ENCODE results near the gene TBC1D9. TPM values are rescaled to one million over a fixed set of nuclear protein-coding genes. Genes with fewer than 3 reads are reported as not detected.
A peak's percentile ranks its signal among the peaks of the same experiment; 100 is the strongest.

TBC1D9 gene
- total RNA-seq, 1 experiment from 2014 or later, result 9.5 TPM

DNA sequence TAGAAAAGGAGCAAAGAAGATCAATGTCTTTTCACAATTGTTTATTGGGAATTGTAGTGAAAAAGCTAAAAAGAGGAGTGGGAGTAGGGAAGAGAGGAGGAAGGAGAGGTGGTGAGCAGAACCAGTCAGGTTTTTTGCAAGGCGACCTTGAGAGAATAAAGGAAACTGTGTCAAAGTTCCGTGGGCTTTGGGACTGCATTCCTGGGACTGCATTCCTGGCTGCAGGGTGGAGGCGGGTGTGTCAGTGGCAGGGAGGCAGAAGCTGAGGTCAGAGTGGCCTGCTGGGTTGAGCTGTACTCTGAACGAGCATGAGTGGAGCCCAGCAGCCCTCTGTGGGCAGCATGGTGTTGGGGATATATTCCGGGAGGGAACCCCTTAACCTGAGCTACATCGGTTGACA, 120.6 kb downstream of the TBC1D9 start:
- H3K36me3 ChIP-seq (ENCODE audit: control insufficient read depth in 1 of 2, insufficient read depth in 2 of 2, low read length in 2 of 2), result no peaks in the 10 kb centered on the region
- intact Hi-C loops (cut with micrococcal nuclease), result loop anchor here (1.0 to 10.0 kb wide), 2 partner anchors 275 to 621 kb away; no protein-coding TSS in a partner anchor
- H3K9me2 ChIP-seq (ENCODE audit: insufficient read depth), result no peaks in the 10 kb centered on the region
- no peaks in the 10 kb centered on the region for H4K20me1 ChIP-seq (ENCODE audit: insufficient read depth)
- BruUV-seq (replicated peaks), result no TSS peak
- ChIA-PET POLR2A (no interaction called here), CTCF (interaction anchor here (1.1 to 2.0 kb wide), 2 partner anchors 40 to 276 kb away, joined by 5 to 7 read pairs; no protein-coding TSS in a partner anchor), RAD21 (ENCODE audit: low non-redundant PET in 1 of 2, low total read pairs in 2 of 2, uncharacterized antibody in 2 of 2, unreplicated experiment in 2 of 2) (no interaction called here)
- H3K27ac ChIP-seq (ENCODE audit: low read depth, low read length), result 0 out of 2 replicates have a peak overlapping the region, but pooled peaks have one; percentile 8
- peak overlapping the region; percentile 32 for H2AFZ ChIP-seq (ENCODE audit: low read depth, low read length, poor library complexity, severe bottlenecking)
- H3K27me3 ChIP-seq (ENCODE audit: insufficient read depth, low read length), result no peaks in the 10 kb centered on the region
- H3K9ac ChIP-seq (ENCODE audit: low read length), result peak overlapping the region; percentile 41
- peak; percentile 16 for DNase-seq (ENCODE audit: low read depth, low spot score)
- peaks cover 14 to 19% of the 10 kb centered on the region in 2 experiments for H3K4me1 ChIP-seq (ENCODE audit: control insufficient read depth in 1 of 2, insufficient read depth in 2 of 2, low read length in 2 of 2)
- peak overlapping the region in 1 of 2 experiments; percentile 42; a peak in 2 of 4 replicates for H3K4me3 ChIP-seq (replicated peaks in 1 of 2; ENCODE audit: low read depth in 1 of 2, low read length in 2 of 2)
- H3K4me2 ChIP-seq (ENCODE audit: low read length), result peak overlapping the region; percentile 76
- H3K79me2 ChIP-seq (ENCODE audit: insufficient read depth, low read length), result no peaks in the 10 kb centered on the region
- H3K9me3 ChIP-seq (ENCODE audit: control insufficient read depth in 1 of 2, insufficient read depth in 1 of 2, low read depth in 1 of 2, low read length in 2 of 2), result no peaks in the 10 kb centered on the region
- peak; percentile 92 for ATAC-seq
- TF ChIP-seq CBX3 (IDR thresholded peaks at IDR 0.05; ENCODE audit: low read depth), result no peak
- TF ChIP-seq POLR2A (IDR thresholded peaks at IDR 0.05; ENCODE audit: borderline replicate concordance, extremely low read depth, insufficient read depth, insufficient read length), result no peak
- TF ChIP-seq FOSL1 (IDR thresholded peaks at IDR 0.05; ENCODE audit: low read depth), result no peak
- peak; percentile 46; the same call in 1 of the 2 replicates for TF ChIP-seq SP1 (IDR thresholded peaks at IDR 0.05; ENCODE audit: low read depth)
- TF ChIP-seq MAX (IDR thresholded peaks at IDR 0.05), result no peak

- ChIA-PET POLR2A (no interaction called here), RAD21 (ENCODE audit: low non-redundant PET in 1 of 2, low total read pairs in 2 of 2, uncharacterized antibody in 2 of 2, unreplicated experiment in 2 of 2) (no interaction called here), CTCF (no interaction called here)
- H3K4me3 ChIP-seq (replicated peaks in 1 of 2; ENCODE audit: low read depth in 1 of 2, low read length in 2 of 2), result no peak overlapping the region
- no peak overlapping the region for H3K9ac ChIP-seq (ENCODE audit: low read length)
- no peak overlapping the region for H3K4me2 ChIP-seq (ENCODE audit: low read length)
- no TSS peak for BruUV-seq (replicated peaks)
- no peaks in the 10 kb centered on the region for H3K27me3 ChIP-seq (ENCODE audit: insufficient read depth, low read length)
- DNase-seq (ENCODE audit: low read depth, low spot score) (no peak), ATAC-seq (no peak)
- H3K79me2 ChIP-seq (ENCODE audit: insufficient read depth, low read length), result no peaks in the 10 kb centered on the region
- H3K27ac ChIP-seq (ENCODE audit: low read depth, low read length), result no peak overlapping the region
- no peaks in the 10 kb centered on the region for H3K9me2 ChIP-seq (ENCODE audit: insufficient read depth)
- H3K9me3 ChIP-seq (ENCODE audit: control insufficient read depth in 1 of 2, insufficient read depth in 1 of 2, low read depth in 1 of 2, low read length in 2 of 2), result no peaks in the 10 kb centered on the region
- no peaks in the 10 kb centered on the region for H4K20me1 ChIP-seq (ENCODE audit: insufficient read depth)
- H3K4me1 ChIP-seq (ENCODE audit: control insufficient read depth in 1 of 2, insufficient read depth in 2 of 2, low read length in 2 of 2), result peaks cover 14 to 19% of the 10 kb centered on the region in 2 experiments
- no peak overlapping the region for H2AFZ ChIP-seq (ENCODE audit: low read depth, low read length, poor library complexity, severe bottlenecking)
- no peak for TF ChIP-seq EZH2phosphoT487 (IDR thresholded peaks at IDR 0.05; ENCODE audit: borderline replicate concordance)
- H3K36me3 ChIP-seq (ENCODE audit: control insufficient read depth in 1 of 2, insufficient read depth in 2 of 2, low read length in 2 of 2), result no peaks in the 10 kb centered on the region
- intact Hi-C loops (cut with micrococcal nuclease), result loop anchor here (10.0 kb wide), 1 partner anchor 619 kb away; no protein-coding TSS in a partner anchor
These were observed 122.2 kb downstream of the TBC1D9 start for GRCh38 chr4:140633951-140634350.
